Endothelial cell of umbilical vein (primary cell): Measurements from ENCODE around the gene HEPHL1. TPM values are rescaled to one million over a fixed set of nuclear protein-coding genes. Genes with fewer than 3 reads are reported as not detected.

Experiments used
- BruUV-seq: library from RNA; stranded (reverse); fragments of 400-500 nt; replicated peaks from 2 replicates; lab custom pipeline; 2021; lab: Mats Ljungman, UMichigan
- CTCF ChIA-PET: fragments of 300-600, 350-600 bp; sonication (Branson Sonifier 250); formaldehyde crosslinking; loops from one replicate; lab custom pipeline; 2021; ENCODE audit warnings: antibody characterized with exemption, inconsistent platforms; lab: Charles Lee
- POLR2A ChIA-PET: fragments of 300-600, 350-600 bp; sonication (Branson Sonifier 250); formaldehyde crosslinking; loops from one replicate; lab custom pipeline; 2021; ENCODE audit warnings: antibody characterized with exemption, inconsistent platforms; lab: Charles Lee
- DNase-seq: peaks from one replicate; pipeline ENCODE4 v3.0.0-alpha.2; 2011; ENCODE audit warnings: low read depth, low spot score
- FAIRE-seq: peaks from 2 replicates; lab custom pipeline; 2011; peaks lifted over from hg19 to GRCh38; lab: Jason Lieb, UNC
- H2AFZ ChIP-seq: 2 replicates; pipeline ENCODE4 v1.6.0; 2012; ENCODE audit warnings: low read depth, low read length, control low read depth, inconsistent platforms
- H3K27ac ChIP-seq: 2 replicates; pipeline ENCODE4 v1.5.1; 2011; ENCODE audit warnings: low read depth, mild to moderate bottlenecking, control low read depth, low read length, moderate library complexity; ENCODE audit not compliant: insufficient read depth
- H3K27me3 ChIP-seq, 2 experiments: 2 replicates each; pipeline versions ENCODE4 v1.6.0 to v1.6.1; 2011; ENCODE audit warnings: low read length in 2 of 2, mixed read lengths in 1 of 2; ENCODE audit not compliant: control insufficient read depth in 2 of 2, insufficient read depth in 2 of 2
- H3K36me3 ChIP-seq, 2 experiments: 2 replicates in 1 of 2; 3 replicates in 1 of 2; pipeline ENCODE4 v1.5.1; 2011; ENCODE audit warnings: low read length in 2 of 2, mild to moderate bottlenecking in 1 of 2, moderate library complexity in 1 of 2; ENCODE audit not compliant: control insufficient read depth in 2 of 2, insufficient read depth in 2 of 2; ENCODE audit errors: extremely low read depth in 1 of 2
- H3K4me1 ChIP-seq: 3 replicates; pipeline ENCODE4 v1.5.1; 2011; ENCODE audit warnings: mild to moderate bottlenecking, low read length; ENCODE audit not compliant: control insufficient read depth, insufficient read depth; ENCODE audit errors: extremely low read depth
- H3K4me2 ChIP-seq: 2 replicates; pipeline ENCODE4 v1.6.1; 2011; ENCODE audit warnings: low read length, control low read depth, mixed read lengths; ENCODE audit not compliant: insufficient read depth
- H3K4me3 ChIP-seq, 3 experiments: fragments of 200-600 bp in 1 of 3; sonication (generic), shearing (Covaris generic) in 1 of 3; replicated peaks in 1 of 3; 2 replicates each; pipeline ENCODE4 v1.5.1; 2011 to 2016; ENCODE audit warnings: control low read depth in 3 of 3, low read length in 3 of 3, mild to moderate bottlenecking in 2 of 3, inconsistent platforms in 1 of 3, low read depth in 1 of 3, moderate library complexity in 1 of 3; ENCODE audit not compliant: insufficient read depth in 1 of 3
- H3K79me2 ChIP-seq: 2 replicates; pipeline ENCODE4 v1.6.0; 2012; ENCODE audit warnings: low read length, inconsistent platforms; ENCODE audit not compliant: control insufficient read depth, insufficient read depth
- H3K9ac ChIP-seq: replicated peaks from 2 replicates; pipeline ENCODE3; 2011; ENCODE audit warnings: low read length, control low read depth; ENCODE audit not compliant: insufficient read depth; ENCODE audit errors: extremely low read depth
- H3K9me1 ChIP-seq: replicated peaks from 3 replicates; pipeline ENCODE4 v1.6.0; 2011; ENCODE audit warnings: mild to moderate bottlenecking, low read length; ENCODE audit not compliant: control insufficient read depth, insufficient read depth; ENCODE audit errors: extremely low read depth
- H3K9me3 ChIP-seq: replicated peaks from 2 replicates; pipeline ENCODE4 v1.5.1; 2012; ENCODE audit warnings: low read length, inconsistent platforms; ENCODE audit not compliant: control insufficient read depth, insufficient read depth
- H4K20me1 ChIP-seq: replicated peaks from 2 replicates; pipeline ENCODE3; 2011; ENCODE audit warnings: mild to moderate bottlenecking, low read length; ENCODE audit not compliant: control insufficient read depth, insufficient read depth; ENCODE audit errors: extremely low read depth
- CTCF ChIP-seq, 2 donors: IDR thresholded peaks; 1 replicate in 1 of 2; 2 replicates in 1 of 2; pipeline ENCODE4 v1.5.1; 2011; ENCODE audit warnings: low read length in 2 of 2, mild to moderate bottlenecking in 2 of 2, moderate library complexity in 2 of 2, control low read depth in 1 of 2, inconsistent platforms in 1 of 2, low read depth in 1 of 2; ENCODE audit not compliant: insufficient read depth in 1 of 2; ENCODE audit errors: extremely low read depth in 1 of 2
- EZH2 ChIP-seq: IDR thresholded peaks from 2 replicates; pipeline ENCODE4 v1.6.1; 2012; ENCODE audit warnings: borderline replicate concordance, low read depth, mild to moderate bottlenecking, moderate library complexity, low read length, inconsistent platforms; ENCODE audit not compliant: severe bottlenecking
- FOS ChIP-seq: IDR thresholded peaks from 2 replicates; pipeline ENCODE4 v1.6.1; 2011; ENCODE audit warnings: mild to moderate bottlenecking, low read length, moderate library complexity, borderline replicate concordance; ENCODE audit not compliant: insufficient read depth
- GATA2 ChIP-seq: IDR thresholded peaks from 2 replicates; pipeline ENCODE4 v1.7.0; 2011; ENCODE audit warnings: low read depth, mild to moderate bottlenecking, moderate library complexity, mixed read lengths, low read length; ENCODE audit not compliant: insufficient read length, insufficient read depth
- JUN ChIP-seq: IDR thresholded peaks from 2 replicates; pipeline ENCODE4 v1.6.1; 2011; ENCODE audit warnings: borderline replicate concordance, low read depth; ENCODE audit not compliant: insufficient read length, insufficient read depth
- MAX ChIP-seq: IDR thresholded peaks from 2 replicates; pipeline ENCODE4 v1.6.1; 2011; ENCODE audit not compliant: insufficient read depth, insufficient read length
- MYC ChIP-seq: IDR thresholded peaks from one replicate; pipeline ENCODE4 v1.6.1; 2011; ENCODE audit warnings: mild to moderate bottlenecking, low read depth, low read length
- POLR2A ChIP-seq: IDR thresholded peaks from 2 replicates; pipeline ENCODE4 v1.6.1; 2012; ENCODE audit warnings: low read depth, mild to moderate bottlenecking, control low read depth, low read length
- POLR2AphosphoS5 ChIP-seq: IDR thresholded peaks from 2 replicates; pipeline ENCODE4 v1.6.1; 2012; ENCODE audit warnings: low read depth, mild to moderate bottlenecking, control low read depth, low read length, moderate library complexity; ENCODE audit not compliant: insufficient read depth
- dilution Hi-C: fragments of 300-500 bp; cut with MboI; formaldehyde crosslinking; loops from one replicate; pipeline ENCODE4 v1.15.0; 2019; ENCODE audit warnings: low sequenced_read_pairs; ENCODE audit not compliant: extremely low pct_ligation_motif_present
- intact Hi-C: fragments of 100-400 bp; cut with micrococcal nuclease; formaldehyde crosslinking; loops from one replicate; pipeline ENCODE4 v1.10.0; 2022
- polyA plus RNA-seq, 4 experiments: library from polyadenylated mRNA; depleted of rRNA in 3 of 4; stranded (reverse) in 3 of 4; unstranded in 1 of 4; fragments of >200 nt; gene quantifications; 2 replicates each; pipeline versions ENCODE4 v1.2.1 to v1.2.3, GENCODE V29; 2011 to 2012; ENCODE audit warnings: missing spikeins in 1 of 4
- total RNA-seq: library from RNA; stranded (reverse); gene quantifications from 2 replicates; pipeline ENCODE4 v1.2.3, GENCODE V29; 2021

Gene HEPHL1
- total and polyA plus RNA-seq, 2 donors (not counting 3 experiments of a cell fraction or from before 2014, with no cell fraction given) = not detected

GRCh38 chr11:94034207-94034606 lies 13.1 kb downstream of the HEPHL1 start:
- BruUV-seq = no TSS peak
- POLR2A ChIA-PET = no interaction called here

GRCh38 chr11:94036096-94036495 lies 14.9 kb downstream of the HEPHL1 start:
- H2AFZ ChIP-seq = no peak overlapping the region
- no peaks in the 10 kb centered on the region for H4K20me1 ChIP-seq
- no TSS peak for BruUV-seq
- no peaks in the 10 kb centered on the region for H3K9me1 ChIP-seq
- intact Hi-C loops (no loop called here), dilution Hi-C loops (no loop called here)
- H3K4me2 ChIP-seq = no peak overlapping the region
- FAIRE-seq (no peak), DNase-seq (no peak)
- ChIA-PET POLR2A (no interaction called here), CTCF (no interaction called here)
- no peaks in the 10 kb centered on the region for H3K9me3 ChIP-seq
- no peak overlapping the region for H3K9ac ChIP-seq
- TF ChIP-seq POLR2AphosphoS5 (no peak), POLR2A (no peak), JUN (no peak), CTCF (IDR thresholded peaks at IDR 0.05; ENCODE audit: extremely low read depth in 1 of 2, insufficient read depth in 1 of 2, low read depth in 1 of 2, low read length in 2 of 2) (no peak), GATA2 (no peak), MAX (no peak), FOS (no peak), EZH2 (no peak), MYC (no peak)
- no peak overlapping the region for H3K27ac ChIP-seq
- no peaks in the 10 kb centered on the region for H3K79me2 ChIP-seq
- no peak overlapping the region for H3K4me3 ChIP-seq
- no peaks in the 10 kb centered on the region for H3K4me1 ChIP-seq
- no peaks in the 10 kb centered on the region for H3K27me3 ChIP-seq
- no peaks in the 10 kb centered on the region for H3K36me3 ChIP-seq

More at GRCh38 chr11:94034207-94034606, 13.1 kb downstream of the HEPHL1 start:
- TF ChIP-seq EZH2 = no peak
- no peak for TF ChIP-seq CTCF (IDR thresholded peaks at IDR 0.05; ENCODE audit: extremely low read depth in 1 of 2, insufficient read depth in 1 of 2, low read depth in 1 of 2, low read length in 2 of 2)
- no peak for TF ChIP-seq FOS
- CTCF ChIA-PET = no interaction called here
- no peaks in the 10 kb centered on the region for H3K27me3 ChIP-seq
- DNase-seq (no peak), FAIRE-seq (no peak)
- no peaks in the 10 kb centered on the region for H3K36me3 ChIP-seq
- intact Hi-C loops (no loop called here), dilution Hi-C loops (no loop called here)
- H3K4me3 ChIP-seq = no peak overlapping the region
- no peaks in the 10 kb centered on the region for H3K9me1 ChIP-seq
- no peaks in the 10 kb centered on the region for H3K9me3 ChIP-seq
- H3K79me2 ChIP-seq = no peaks in the 10 kb centered on the region
- no peak overlapping the region for H3K9ac ChIP-seq
- no peak overlapping the region for H2AFZ ChIP-seq
- no peaks in the 10 kb centered on the region for H3K4me1 ChIP-seq
- no peak overlapping the region for H3K27ac ChIP-seq
- H3K4me2 ChIP-seq = no peak overlapping the region
- H4K20me1 ChIP-seq = no peaks in the 10 kb centered on the region
